22Rv1 (cell line): ENCODE data around the gene GNAS.

ENCODE experiments used
- ZFX ChIP-seq: fragments of 450-650 bp; IDR thresholded peaks from 2 replicates; pipeline ENCODE4 v1.6.1; 2017; ENCODE audit warnings: antibody characterized with exemption, borderline replicate concordance
- TF ChIP-seq, protein P1 (sequence below): fragments of 450-650 bp; IDR thresholded peaks from 2 replicates; pipeline ENCODE4 v1.5.1; 2017; ENCODE audit warnings: mild to moderate bottlenecking

DNA sequence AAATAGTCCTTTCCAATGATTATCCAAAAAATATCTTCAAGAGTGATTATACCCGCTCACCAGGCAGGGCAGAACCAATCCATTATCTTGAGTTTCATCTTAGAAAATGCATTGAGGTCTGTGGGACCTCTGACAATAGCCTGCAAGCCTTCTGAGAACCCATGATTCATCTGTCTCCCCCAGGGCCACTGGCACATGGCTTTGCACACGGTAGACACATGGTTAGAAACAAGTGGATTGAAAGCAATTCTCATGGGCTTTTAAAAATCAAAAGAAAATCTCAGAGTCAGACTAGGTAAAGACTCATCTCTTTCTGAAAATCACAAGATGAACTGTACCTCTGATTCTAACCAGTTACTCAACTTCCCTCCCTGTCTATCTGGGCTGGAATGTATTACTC is 17.3 kb upstream of the GNAS start:
- TF ChIP-seq, protein P1, sequence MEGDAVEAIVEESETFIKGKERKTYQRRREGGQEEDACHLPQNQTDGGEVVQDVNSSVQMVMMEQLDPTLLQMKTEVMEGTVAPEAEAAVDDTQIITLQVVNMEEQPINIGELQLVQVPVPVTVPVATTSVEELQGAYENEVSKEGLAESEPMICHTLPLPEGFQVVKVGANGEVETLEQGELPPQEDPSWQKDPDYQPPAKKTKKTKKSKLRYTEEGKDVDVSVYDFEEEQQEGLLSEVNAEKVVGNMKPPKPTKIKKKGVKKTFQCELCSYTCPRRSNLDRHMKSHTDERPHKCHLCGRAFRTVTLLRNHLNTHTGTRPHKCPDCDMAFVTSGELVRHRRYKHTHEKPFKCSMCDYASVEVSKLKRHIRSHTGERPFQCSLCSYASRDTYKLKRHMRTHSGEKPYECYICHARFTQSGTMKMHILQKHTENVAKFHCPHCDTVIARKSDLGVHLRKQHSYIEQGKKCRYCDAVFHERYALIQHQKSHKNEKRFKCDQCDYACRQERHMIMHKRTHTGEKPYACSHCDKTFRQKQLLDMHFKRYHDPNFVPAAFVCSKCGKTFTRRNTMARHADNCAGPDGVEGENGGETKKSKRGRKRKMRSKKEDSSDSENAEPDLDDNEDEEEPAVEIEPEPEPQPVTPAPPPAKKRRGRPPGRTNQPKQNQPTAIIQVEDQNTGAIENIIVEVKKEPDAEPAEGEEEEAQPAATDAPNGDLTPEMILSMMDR = no peak
- TF ChIP-seq ZFX = no peak
